Activated CD4-positive, alpha-beta T cell treated with anti-CD3 and anti-CD28 coated beads, Interleukin-2, amount 10 ng/mL, durations not matched to agents 24 days and 14 days (primary cell): ENCODE measurements around the gene CLN3. TPM values are rescaled to one million over a fixed set of nuclear protein-coding genes. Genes with fewer than 3 reads are reported as not detected.
A peak's percentile ranks its signal among the peaks of the same experiment; 100 is the strongest.
"Not testable (repeated sequence)": the region's sequence is repeated elsewhere in the genome, so short reads cannot be mapped to it uniquely, and the experiment has no call there.

Experiments
- DNase-seq: peaks from one replicate; pipeline ENCODE4 v3.0.0; 2022
- H3K27ac Mint-ChIP-seq: one replicate; pipeline ENCODE4 v1.8.0; 2022; ENCODE audit warnings: mild to moderate bottlenecking, mixed read lengths
- H3K27me3 Mint-ChIP-seq: one replicate; pipeline ENCODE4 v1.8.0; 2022; ENCODE audit warnings: mixed read lengths
- H3K36me3 Mint-ChIP-seq: one replicate; pipeline ENCODE4 v1.8.0; 2022; ENCODE audit warnings: low read depth, mild to moderate bottlenecking, mixed read lengths
- H3K4me1 Mint-ChIP-seq: one replicate; pipeline ENCODE4 v1.8.0; 2021; ENCODE audit warnings: mixed read lengths
- H3K4me3 Mint-ChIP-seq: one replicate; pipeline ENCODE4 v1.8.0; 2022; ENCODE audit warnings: mild to moderate bottlenecking, moderate library complexity, mixed read lengths
- H3K9me3 Mint-ChIP-seq: one replicate; pipeline ENCODE4 v1.8.0; 2021; ENCODE audit warnings: mixed read lengths
- intact Hi-C: fragments of 100-400 bp; cut with micrococcal nuclease; formaldehyde crosslinking; loops from one replicate; pipeline ENCODE4 v1.15.1; 2023
- total RNA-seq: library from RNA; stranded (reverse); gene quantifications from 2 replicates; pipeline ENCODE4 v1.2.3, GENCODE V29; 2022

The CLN3 gene
- total RNA-seq, 1 donor from 2014 or later, result 27.7 TPM

DNA sequence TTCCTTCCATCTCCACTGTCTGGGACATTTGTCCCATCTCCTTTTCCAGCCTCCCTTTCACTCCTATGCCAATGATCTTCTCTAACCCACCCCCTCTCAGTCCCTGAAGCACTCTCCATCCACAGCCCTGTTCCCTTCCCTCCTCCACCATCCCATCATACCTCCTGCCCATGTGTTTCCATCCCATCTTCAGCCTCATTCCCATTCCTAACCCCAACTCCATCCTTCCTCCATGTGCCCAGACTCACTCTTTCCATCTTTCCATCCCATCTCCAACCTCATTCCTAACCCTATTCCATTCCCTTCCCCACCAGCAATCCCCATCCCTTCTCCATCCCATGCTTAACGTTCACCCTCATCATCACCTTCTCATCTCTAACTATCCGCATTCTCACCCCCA lies 10.4 kb upstream of the CLN3 start:
- Mint-ChIP-seq H3K36me3 (peaks cover 3% of the 10 kb centered on the region), H3K9me3 (no peaks in the 10 kb centered on the region), H3K27ac (no peak overlapping the region), H3K4me3 (no peak overlapping the region), H3K4me1 (peaks cover 20% of the 10 kb centered on the region), H3K27me3 (peaks cover 2% of the 10 kb centered on the region)
- intact Hi-C loops, result no loop called here
- no peak for DNase-seq

DNA sequence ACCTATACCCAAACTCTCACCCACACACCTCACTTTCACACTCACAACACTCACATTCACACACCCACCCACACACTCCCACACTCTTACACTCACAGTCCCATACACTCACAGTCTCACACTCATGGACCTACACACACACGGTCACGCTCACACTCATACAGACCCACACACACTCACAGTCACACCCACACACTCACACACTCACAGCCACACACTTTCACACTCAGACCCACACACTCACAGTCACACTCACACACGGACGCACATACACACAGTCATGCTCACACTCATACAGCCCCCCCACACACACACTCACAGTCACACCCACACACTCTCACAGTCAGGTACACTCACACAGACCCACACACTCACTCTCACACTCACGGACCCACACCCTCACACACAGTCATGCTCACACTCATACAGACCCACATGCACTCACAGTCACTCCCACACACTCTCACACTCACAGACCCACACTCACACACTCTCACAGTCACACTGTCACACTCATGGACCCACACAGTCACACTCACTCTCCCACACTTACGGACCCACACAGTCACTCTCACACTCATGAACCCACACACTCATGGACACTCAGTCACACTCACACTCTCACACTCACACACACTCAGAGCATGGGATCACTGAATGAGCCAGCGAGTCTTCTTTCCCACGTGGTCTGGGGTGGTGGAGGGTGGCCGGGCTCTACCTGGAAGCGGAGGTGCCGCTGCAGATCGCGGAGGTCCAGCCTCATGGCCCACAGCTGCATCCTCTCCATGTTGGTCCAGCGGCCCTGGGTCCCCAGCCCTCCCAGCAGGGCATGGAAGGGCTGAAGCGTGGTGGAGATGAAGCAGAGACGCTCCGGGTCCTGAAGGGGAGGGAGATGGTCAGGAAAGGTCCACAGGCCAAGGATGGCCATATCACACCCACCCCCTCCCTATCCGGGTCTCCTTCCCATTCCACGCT lies 9.7 kb upstream of the CLN3 start:
- Mint-ChIP-seq H3K9me3 (no peaks in the 10 kb centered on the region), H3K36me3 (peaks cover 7% of the 10 kb centered on the region), H3K27me3 (peaks cover 2% of the 10 kb centered on the region), H3K27ac (no peak overlapping the region), H3K4me1 (peaks cover 20% of the 10 kb centered on the region), H3K4me3 (no peak overlapping the region)
- no peak for DNase-seq
- intact Hi-C loops, result no loop called here

DNA sequence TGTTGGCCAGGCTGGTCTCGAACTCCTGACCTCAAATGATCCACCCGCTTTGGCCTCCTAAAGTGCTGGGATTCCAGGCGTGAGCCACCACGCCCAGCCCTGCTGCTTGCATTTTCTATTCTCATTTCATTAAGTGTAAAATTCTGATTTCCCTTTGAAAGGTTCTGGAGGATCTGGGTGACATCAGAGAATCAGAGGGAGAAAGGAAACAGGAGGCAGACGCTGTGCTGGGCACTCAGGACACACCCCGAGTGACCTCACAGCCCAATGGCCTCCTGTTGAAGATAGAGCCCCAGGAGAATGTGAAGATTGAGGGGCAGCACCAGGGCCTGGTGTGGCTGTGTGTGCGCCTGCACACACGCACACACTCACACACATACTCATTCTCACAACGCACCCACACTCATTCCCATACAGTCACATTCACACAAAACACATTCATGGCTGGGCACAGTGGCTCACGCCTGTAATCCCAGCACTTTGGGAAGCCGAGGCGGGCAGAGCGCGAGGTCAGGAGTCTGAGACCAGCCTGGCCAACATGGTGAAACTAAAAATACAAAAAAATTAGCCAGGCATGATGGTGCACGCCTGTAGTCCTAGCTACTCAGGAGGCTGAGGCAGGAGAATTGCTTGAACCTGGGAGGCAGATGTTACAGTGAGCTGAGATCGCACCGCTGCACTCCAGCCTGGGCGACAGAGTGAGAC lies 8.8 kb upstream of the CLN3 start:
- H3K9me3 Mint-ChIP-seq, intact Hi-C loops, H3K36me3 Mint-ChIP-seq, H3K27me3 Mint-ChIP-seq, DNase-seq, H3K27ac Mint-ChIP-seq, H3K4me3 Mint-ChIP-seq: not testable (repeated sequence)
- H3K4me1 Mint-ChIP-seq, result peaks cover 28% of the 10 kb centered on the region

DNA sequence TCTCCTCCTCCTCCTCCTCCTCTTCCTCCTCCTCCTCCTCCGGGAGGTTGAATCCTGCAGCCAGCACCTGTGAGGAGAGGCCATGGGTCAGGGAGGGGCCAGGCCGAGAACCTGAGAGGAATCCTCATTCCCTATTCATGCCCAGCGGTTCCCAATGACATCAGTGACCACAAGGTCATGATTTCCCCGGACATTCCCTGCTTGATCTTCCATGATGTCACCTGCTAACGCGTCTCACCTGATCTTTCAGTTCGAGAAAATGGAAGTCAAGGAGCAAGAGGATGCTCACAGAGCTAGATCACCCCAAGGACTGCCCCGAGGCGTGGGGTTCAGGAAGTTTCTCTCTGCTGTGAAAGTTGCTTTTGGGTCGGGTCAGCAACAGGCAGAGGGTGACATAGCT lies 8.0 kb upstream of the CLN3 start:
- Mint-ChIP-seq H3K27ac (no peak overlapping the region), H3K4me1 (peaks cover 35% of the 10 kb centered on the region), H3K36me3 (peaks cover 7% of the 10 kb centered on the region), H3K4me3 (no peak overlapping the region), H3K9me3 (no peaks in the 10 kb centered on the region), H3K27me3 (no peaks in the 10 kb centered on the region)
- DNase-seq, result no peak
- intact Hi-C loops, result no loop called here

DNA sequence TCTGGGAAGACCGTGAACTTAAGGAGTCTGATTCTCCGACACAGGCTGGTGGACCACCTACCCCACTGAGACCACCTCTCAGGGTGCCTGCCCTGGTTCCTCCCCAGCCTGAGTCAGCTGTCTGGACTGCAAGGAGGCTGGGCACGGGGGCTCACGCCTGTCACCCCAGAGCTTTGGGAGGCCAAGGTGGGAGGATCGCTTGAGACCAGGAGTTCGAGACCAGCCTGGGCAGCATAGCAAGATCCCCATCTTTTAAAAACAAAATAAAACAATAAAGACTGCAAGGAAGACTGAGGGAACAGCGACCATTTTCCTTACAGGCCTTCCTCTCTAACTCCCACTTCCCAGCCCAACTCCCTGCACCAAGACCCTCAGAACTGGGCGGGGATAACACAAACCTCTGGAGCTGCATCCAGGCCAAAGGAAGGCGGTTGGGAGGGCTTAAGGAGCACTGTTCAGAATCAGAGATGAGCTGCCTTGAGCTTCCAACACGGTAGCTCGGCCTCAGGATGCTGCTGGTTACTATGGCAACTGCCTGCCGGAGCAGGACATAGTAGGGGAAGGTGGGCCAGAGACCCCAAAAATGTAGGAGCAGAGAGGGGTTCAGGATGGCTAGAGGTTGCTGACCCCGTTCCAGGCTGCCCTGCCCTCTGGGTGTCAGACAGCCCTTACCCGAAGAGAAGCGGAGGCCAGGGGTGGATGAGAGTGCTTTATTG lies 7.0 kb upstream of the CLN3 start:
- intact Hi-C loops, result no loop called here
- H3K27me3 Mint-ChIP-seq, result no peaks in the 10 kb centered on the region

DNA sequence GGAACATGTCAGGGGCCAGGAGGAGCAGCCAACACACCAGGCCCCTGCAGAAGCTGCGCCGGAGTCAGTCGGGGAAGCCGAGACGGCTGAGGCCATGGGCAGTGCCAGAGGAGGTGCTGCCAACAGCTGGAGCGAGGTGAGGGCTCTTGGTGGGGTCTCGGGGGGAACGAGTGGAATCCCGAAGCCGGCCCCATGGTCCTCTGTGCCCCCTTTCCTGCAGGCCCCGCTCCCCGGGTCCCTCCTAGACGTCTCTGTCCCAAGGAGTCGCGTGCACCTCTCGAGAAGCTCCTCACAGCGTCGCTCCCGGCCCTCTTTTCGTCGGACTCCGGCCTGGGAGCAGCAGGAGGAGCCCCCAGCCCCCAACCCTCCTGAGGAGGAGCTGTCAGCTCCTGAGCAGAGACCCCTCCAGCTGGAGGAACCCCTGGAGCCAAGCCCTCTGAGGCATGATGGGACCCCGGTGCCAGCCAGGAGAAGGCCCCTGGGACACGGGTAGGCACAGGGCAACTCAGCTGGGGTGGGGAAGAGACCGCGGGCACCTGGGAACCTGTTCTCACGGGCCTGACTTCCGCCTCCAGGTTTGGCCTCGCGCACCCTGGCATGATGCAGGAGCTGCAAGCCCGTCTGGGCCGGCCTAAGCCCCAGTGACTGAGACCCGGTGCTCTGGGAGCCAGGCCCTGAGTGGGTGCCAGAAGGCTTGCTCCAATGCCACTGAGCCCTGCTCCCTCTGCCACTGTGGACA lies 6.2 kb upstream of the CLN3 start:
- peaks cover 7% of the 10 kb centered on the region for H3K36me3 Mint-ChIP-seq
- no peak overlapping the region for H3K4me3 Mint-ChIP-seq
- no peaks in the 10 kb centered on the region for H3K9me3 Mint-ChIP-seq
- intact Hi-C loops, result no loop called here
- DNase-seq, result no peak
- H3K27ac Mint-ChIP-seq, result peak overlapping the region; percentile 65
- H3K27me3 Mint-ChIP-seq, result no peaks in the 10 kb centered on the region
- H3K4me1 Mint-ChIP-seq, result peaks cover 50% of the 10 kb centered on the region

More for the DNA sequence above, 7.0 kb upstream of the CLN3 start:
- Mint-ChIP-seq H3K4me3 (no peak overlapping the region), H3K4me1 (peaks cover 45% of the 10 kb centered on the region), H3K36me3 (peaks cover 7% of the 10 kb centered on the region), H3K9me3 (no peaks in the 10 kb centered on the region), H3K27ac (no peak overlapping the region)
- no peak for DNase-seq

DNA sequence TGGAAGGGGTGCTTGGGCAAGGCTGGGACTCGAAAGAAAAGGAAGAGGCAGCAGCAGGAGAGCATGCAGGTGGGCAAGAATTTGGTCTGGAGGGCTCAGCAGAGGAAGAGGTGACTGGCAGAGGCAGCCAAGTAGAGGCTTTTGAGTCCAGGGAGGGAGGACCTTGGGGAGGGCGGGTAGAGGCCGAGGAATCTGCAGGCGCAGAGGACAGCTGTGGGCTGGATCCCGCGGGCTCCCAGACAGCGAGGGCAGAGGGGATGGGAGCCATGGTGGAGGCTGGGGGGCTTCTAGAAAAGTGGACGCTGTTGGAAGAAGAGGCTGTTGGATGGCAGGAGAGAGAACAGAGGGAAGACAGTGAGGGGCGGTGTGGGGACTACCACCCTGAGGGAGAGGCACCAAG lies 5.5 kb upstream of the CLN3 start:
- H3K27ac Mint-ChIP-seq, result peak overlapping the region; percentile 65
- intact Hi-C loops, result no loop called here
- H3K4me3 Mint-ChIP-seq, result no peak overlapping the region
- H3K9me3 Mint-ChIP-seq, result no peaks in the 10 kb centered on the region
- no peaks in the 10 kb centered on the region for H3K27me3 Mint-ChIP-seq
- peaks cover 53% of the 10 kb centered on the region for H3K4me1 Mint-ChIP-seq
- H3K36me3 Mint-ChIP-seq, result peaks cover 7% of the 10 kb centered on the region
- no peak for DNase-seq

DNA sequence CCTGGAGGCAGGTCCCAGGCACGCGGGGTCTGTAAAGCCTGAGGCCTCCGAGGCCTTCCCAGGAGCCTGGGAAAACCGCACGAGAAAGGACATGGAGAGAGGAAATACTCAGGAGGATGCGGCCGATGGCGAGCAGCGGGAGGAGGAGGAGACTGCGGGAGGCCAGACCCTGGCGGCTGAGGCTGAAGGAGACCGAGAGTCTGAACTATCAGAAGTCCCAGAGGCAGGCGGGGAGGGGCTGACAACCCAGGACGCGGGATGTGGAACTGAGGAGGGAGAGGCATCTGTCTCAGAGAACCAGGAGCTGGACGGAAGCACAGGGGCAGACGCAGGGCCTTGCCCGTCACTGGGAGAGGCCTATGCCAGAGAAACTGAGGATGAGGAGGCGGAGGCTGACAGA lies 5.0 kb upstream of the CLN3 start:
- peak overlapping the region; percentile 98 for H3K27ac Mint-ChIP-seq
- no peaks in the 10 kb centered on the region for H3K27me3 Mint-ChIP-seq
- no peak overlapping the region for H3K4me3 Mint-ChIP-seq
- intact Hi-C loops, result no loop called here
- H3K4me1 Mint-ChIP-seq, result peaks cover 53% of the 10 kb centered on the region
- no peak for DNase-seq
- no peaks in the 10 kb centered on the region for H3K9me3 Mint-ChIP-seq
- H3K36me3 Mint-ChIP-seq, result peaks cover 8% of the 10 kb centered on the region

DNA sequence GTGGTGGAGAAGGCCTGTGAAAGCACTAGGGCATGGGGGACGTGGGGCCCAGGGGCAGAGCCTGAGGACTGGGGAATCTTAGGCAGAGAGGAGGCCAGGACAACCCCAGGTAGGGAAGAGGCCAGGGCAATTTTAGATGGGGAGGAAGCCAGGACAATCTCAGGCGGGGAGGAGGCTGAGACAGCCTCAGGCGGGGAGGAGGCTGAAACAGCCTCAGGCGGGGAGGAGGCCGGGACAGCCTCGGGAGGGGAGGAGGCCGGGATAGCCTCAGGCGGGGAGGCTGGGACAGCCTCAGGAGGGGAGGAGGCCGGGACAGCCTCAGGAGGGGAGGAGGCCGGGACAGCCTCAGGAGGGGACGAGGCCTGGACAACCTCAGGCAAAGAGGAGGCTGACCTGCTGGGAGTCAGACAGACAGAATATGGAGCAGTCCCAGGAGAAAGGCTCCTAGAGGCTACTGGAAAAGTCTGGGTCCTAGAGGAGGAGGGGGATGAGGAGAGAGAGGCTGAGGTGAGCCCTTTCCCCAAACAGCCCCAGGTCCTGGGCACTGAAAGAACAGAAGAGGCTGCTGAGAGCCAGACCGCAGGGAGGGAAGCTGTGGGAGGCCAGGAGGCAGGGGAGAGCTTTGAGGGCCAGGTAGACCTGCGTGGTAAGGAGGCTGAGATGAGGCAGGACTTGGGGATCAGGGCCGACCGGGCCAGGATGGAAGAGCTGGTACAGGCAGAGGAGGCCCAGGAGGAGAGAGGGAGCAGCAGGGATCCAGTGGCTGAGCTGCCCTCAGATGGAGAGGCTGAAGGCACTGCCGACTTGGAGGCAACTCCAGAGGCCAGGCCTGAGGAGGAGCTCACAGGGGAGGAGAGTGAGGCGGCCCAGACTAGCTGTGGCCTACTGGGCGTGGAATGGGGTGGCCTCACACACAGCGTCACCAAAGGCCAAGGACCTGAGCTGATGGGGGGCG lies 4.2 kb upstream of the CLN3 start:
- peak overlapping the region; percentile 97 for H3K4me3 Mint-ChIP-seq
- H3K27me3 Mint-ChIP-seq, result no peaks in the 10 kb centered on the region
- peak; percentile 59 for DNase-seq
- peaks cover 12% of the 10 kb centered on the region for H3K36me3 Mint-ChIP-seq
- intact Hi-C loops, result no loop called here
- H3K27ac Mint-ChIP-seq, result peak overlapping the region; percentile 98
- H3K4me1 Mint-ChIP-seq, result peaks cover 56% of the 10 kb centered on the region
- no peaks in the 10 kb centered on the region for H3K9me3 Mint-ChIP-seq

DNA sequence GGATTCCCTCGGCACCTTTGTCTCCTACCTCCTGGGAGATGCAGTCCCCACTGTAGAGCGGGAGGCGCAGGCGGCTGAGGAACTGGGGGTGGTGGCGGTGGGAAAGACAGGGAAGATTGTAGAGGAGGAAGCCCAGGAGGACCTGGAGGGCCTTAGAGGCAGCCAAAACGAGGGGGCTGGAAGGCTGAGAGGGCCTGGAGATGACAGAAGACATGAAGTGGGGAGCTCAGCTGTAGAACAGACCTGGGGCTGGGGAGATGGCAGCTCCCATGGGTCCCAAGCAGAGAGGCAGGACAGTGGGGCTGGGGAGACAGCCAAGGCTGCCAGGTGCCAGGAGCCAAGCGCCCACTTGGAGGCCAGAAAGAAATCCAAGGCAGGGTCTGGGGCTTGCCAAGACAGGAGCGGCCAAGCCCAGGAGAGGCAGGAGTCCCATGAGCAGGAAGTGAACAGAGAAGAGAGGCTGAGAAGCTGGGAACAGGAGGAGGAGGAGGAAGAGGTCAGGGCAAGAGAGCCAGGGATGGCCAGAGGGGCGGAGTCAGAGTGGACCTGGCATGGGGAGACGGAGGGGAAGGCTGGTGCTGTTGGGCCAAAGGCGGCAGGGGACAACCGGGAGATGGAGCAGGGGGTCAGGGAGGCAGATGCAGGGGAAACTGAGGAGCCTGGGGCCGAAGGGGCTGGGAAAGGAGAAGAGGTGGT lies 3.4 kb upstream of the CLN3 start:
- Mint-ChIP-seq H3K27ac (peak overlapping the region; percentile 98), H3K9me3 (no peaks in the 10 kb centered on the region), H3K4me3 (peak overlapping the region; percentile 97), H3K4me1 (peaks cover 55% of the 10 kb centered on the region), H3K36me3 (peaks cover 12% of the 10 kb centered on the region), H3K27me3 (no peaks in the 10 kb centered on the region)
- peak; percentile 65 for DNase-seq
- intact Hi-C loops, result no loop called here

DNA sequence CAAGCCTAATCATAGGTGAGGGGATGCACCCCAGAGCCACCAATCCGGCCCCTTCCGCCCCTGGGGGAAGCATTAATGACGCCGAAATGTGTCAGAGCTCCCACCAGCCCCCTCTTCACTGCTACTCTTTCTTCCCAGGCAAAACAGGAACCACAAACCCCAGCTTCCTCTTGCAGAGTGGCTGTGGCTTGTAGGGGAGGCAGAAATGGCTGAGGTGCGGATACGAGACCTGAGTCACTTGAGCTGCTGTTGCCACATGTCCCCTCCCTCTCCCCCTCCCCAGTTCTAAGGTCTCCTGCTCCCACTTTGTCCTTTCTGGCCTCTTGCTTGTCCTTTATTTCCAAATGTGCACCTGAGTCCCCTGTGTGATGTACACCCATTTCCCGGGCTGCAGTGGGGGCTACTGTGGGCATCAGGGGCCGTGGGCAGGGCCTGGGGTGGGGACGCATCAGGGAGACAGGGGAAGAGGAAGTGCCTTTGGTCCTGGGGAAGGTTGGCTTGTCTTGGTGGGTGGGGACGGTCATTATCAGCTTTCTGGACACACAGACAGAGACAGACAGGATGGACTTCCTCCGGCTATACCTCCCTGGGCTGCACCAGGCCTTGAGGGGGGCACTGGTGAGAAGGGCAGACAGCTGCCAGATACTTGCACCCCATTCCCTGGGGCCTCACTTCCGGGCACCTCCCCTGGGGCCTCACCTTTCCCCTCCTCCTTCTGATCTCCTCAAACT lies 2.4 kb upstream of the CLN3 start, which contains the start of gene APOBR:
Gene APOBR (plus strand): TSS at position 523 of the 731 bp plus-strand sequence. CDS start 39 bp downstream, at position 562.
- intact Hi-C loops, result loop anchor here (1.0 kb wide), 1 partner anchor 60 kb away; no protein-coding TSS in a partner anchor
- H3K27me3 Mint-ChIP-seq, result no peaks in the 10 kb centered on the region
- H3K36me3 Mint-ChIP-seq, result peaks cover 15% of the 10 kb centered on the region
- peak; percentile 96 for DNase-seq
- peaks cover 54% of the 10 kb centered on the region for H3K4me1 Mint-ChIP-seq
- H3K4me3 Mint-ChIP-seq, result peak within 1 kb of the TSS; percentile 97
- peak within 1 kb of the TSS; percentile 98 for H3K27ac Mint-ChIP-seq
- no peaks in the 10 kb centered on the region for H3K9me3 Mint-ChIP-seq
